Measurements from ENCODE around the gene CPNE5.

DNA sequence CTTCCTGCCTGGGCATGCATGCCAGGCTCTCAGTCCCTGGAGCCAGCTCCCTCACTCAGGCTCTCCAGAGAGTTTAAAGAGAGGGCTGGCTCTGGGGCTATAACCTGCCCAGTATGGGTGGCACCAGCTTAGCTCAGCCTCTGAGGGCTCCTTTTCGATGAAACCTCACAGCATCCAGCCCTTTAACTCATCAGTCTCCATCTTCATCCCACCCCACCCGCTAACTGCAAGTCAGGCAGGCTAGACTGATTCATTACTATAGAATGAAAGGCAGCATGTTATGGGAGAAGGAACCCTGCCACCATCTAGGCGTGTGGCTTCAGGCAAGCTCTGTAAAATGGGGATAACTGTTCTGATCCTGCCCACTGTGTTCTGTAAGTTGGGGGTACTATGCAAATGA lies 88.2 kb downstream of the CPNE5 start:
- no peak for TF ChIP-seq POLR2A (IDR thresholded peaks at IDR 0.05; ENCODE audit: low read depth, low read length)
- TF ChIP-seq TAF1 (IDR thresholded peaks at IDR 0.05; ENCODE audit: borderline replicate concordance, low read depth, low read length), result no peak
